AG04450 (cell line): ENCODE data around the gene KCNMA1. TPM values are rescaled to one million over a fixed set of nuclear protein-coding genes. Genes with fewer than 3 reads are reported as not detected.
"Not testable (repeated sequence)": the region's sequence is repeated elsewhere in the genome, so short reads cannot be mapped to it uniquely, and the experiment has no call there.

Source experiments
- CTCF ChIA-PET: fragments of 300-600, 350-600 bp; formaldehyde crosslinking; extraction: SDS; loops from one replicate; lab custom pipeline; 2022; ENCODE audit warnings: antibody characterized with exemption, inconsistent platforms; lab: Charles Lee
- POLR2A ChIA-PET: fragments of 350-600 bp; formaldehyde crosslinking; extraction: SDS; loops from one replicate; lab custom pipeline; 2021; ENCODE audit warnings: antibody characterized with exemption, inconsistent platforms; lab: Yijun Ruan, JAX
- DNase-seq: peaks from one replicate; pipeline ENCODE4 v3.0.0-alpha.2; 2011; ENCODE audit warnings: low read depth, low spot score
- H3K27ac ChIP-seq: one replicate; pipeline ENCODE4 v1.5.1; 2012; ENCODE audit warnings: low read depth, low read length, control low read depth
- H3K27me3 ChIP-seq: one replicate; pipeline ENCODE4 v1.6.0; 2012; ENCODE audit warnings: low read length; ENCODE audit not compliant: control insufficient read depth, insufficient read depth
- H3K4me3 ChIP-seq: 2 replicates; pipeline ENCODE4 v1.5.1; 2011; ENCODE audit warnings: mild to moderate bottlenecking, low read depth, low read length, control low read depth
- H3K9me3 ChIP-seq: 2 replicates; pipeline ENCODE4 v1.5.1; 2012; ENCODE audit warnings: low read length; ENCODE audit not compliant: control insufficient read depth, insufficient read depth
- CTCF ChIP-seq: IDR thresholded peaks from 2 replicates; pipeline ENCODE4 v1.5.1; 2011; ENCODE audit warnings: low read depth, low read length, control low read depth, inconsistent platforms
- polyA plus RNA-seq: library from polyadenylated mRNA; depleted of rRNA; stranded (reverse); fragments of >200 nt; gene quantifications from 2 replicates; pipeline ENCODE4 v1.2.3, GENCODE V29; 2011

Gene KCNMA1
- polyA plus RNA-seq, 1 experiment: 58.8 TPM

GRCh38 chr10:77664008-77664407 is 26.4 kb upstream of the KCNMA1 start:
- POLR2A ChIA-PET: no interaction called here
- no peak overlapping the region for H3K4me3 ChIP-seq
- CTCF ChIA-PET: interaction anchor here (1.4 kb wide), 1 partner anchor 48 kb away, joined by 10 read pairs; no protein-coding TSS in a partner anchor

GRCh38 chr10:77661674-77662073 is 24.1 kb upstream of the KCNMA1 start:
- POLR2A ChIA-PET: no interaction called here
- Histone ChIP-seq H3K4me3 (no peak overlapping the region), H3K27me3 (peaks cover 16% of the 10 kb centered on the region), H3K9me3 (peaks cover 6% of the 10 kb centered on the region; the same call in 1 of the 2 replicates), H3K27ac (no peak overlapping the region)
- CTCF ChIA-PET: no interaction called here
- no peak for TF ChIP-seq CTCF
- DNase-seq: no peak

More at GRCh38 chr10:77664008-77664407, 26.4 kb upstream of the KCNMA1 start:
- H3K27me3 ChIP-seq: peaks cover 20% of the 10 kb centered on the region
- H3K27ac ChIP-seq: no peak overlapping the region
- no peak for DNase-seq
- no peak for TF ChIP-seq CTCF
- H3K9me3 ChIP-seq: no peaks in the 10 kb centered on the region; the same call in 1 of the 2 replicates

- Histone ChIP-seq H3K27me3 (peaks cover 13% of the 10 kb centered on the region), H3K4me3 (no peak overlapping the region), H3K27ac (no peak overlapping the region), H3K9me3 (peaks cover 6% of the 10 kb centered on the region; the same call in 1 of the 2 replicates)
- DNase-seq: no peak
- TF ChIP-seq CTCF: no peak
- ChIA-PET CTCF (no interaction called here), POLR2A (no interaction called here)
Measured at GRCh38 chr10:77661100-77661499, 23.5 kb upstream of the KCNMA1 start.

- H3K27ac ChIP-seq, CTCF ChIA-PET, DNase-seq: not testable (repeated sequence)
Measured at GRCh38 chr10:77659046-77659670, 21.6 kb upstream of the KCNMA1 start.

GRCh38 chr10:77653210-77653609 is 15.6 kb upstream of the KCNMA1 start:
- no peak for TF ChIP-seq CTCF
- Histone ChIP-seq H3K4me3 (no peak overlapping the region), H3K27me3 (peaks cover 12% of the 10 kb centered on the region), H3K27ac (no peak overlapping the region), H3K9me3 (peaks cover 4% of the 10 kb centered on the region; the same call in 1 of the 2 replicates)
- CTCF ChIA-PET: no interaction called here
- no peak for DNase-seq
- POLR2A ChIA-PET: no interaction called here

More at GRCh38 chr10:77659046-77659670, 21.6 kb upstream of the KCNMA1 start:
- H3K4me3 ChIP-seq, H3K27me3 ChIP-seq, POLR2A ChIA-PET, H3K9me3 ChIP-seq: not testable (repeated sequence)
